A673 (cell line): ENCODE measurements around the gene CDK2.

ENCODE experiments used
- CTCF ChIP-seq: fragments of 300-800, 200-600 bp; sonication (generic); conservative IDR thresholded peaks from 2 replicates; pipeline ENCODE4 v1.5.1; 2017; ENCODE audit warnings: low read depth, mild to moderate bottlenecking, antibody characterized with exemption, low read length, moderate library complexity, mixed read lengths
- EZH2 ChIP-seq: fragments of 200-600 bp; sonication (generic); IDR thresholded peaks from 2 replicates; pipeline ENCODE4 v1.6.1; 2017; ENCODE audit warnings: borderline replicate concordance, low read depth, mild to moderate bottlenecking, mixed read lengths, antibody characterized with exemption, low read length; ENCODE audit not compliant: poor library complexity, severe bottlenecking

GRCh38 chr12:55930771-55931316 lies 35.8 kb upstream of the CDK2 start, which contains the start of gene DGKA:
- peak; percentile 78 for TF ChIP-seq CTCF
- TF ChIP-seq EZH2 = no peak
